ENCODE results near the gene RPL22. TPM values are rescaled to one million over a fixed set of nuclear protein-coding genes. Genes with fewer than 3 reads are reported as not detected.
A peak's percentile ranks its signal among the peaks of the same experiment; 100 is the strongest.

The RPL22 gene
- total and polyA plus RNA-seq, 2 of the 13 experiments (the other 11 are each of a cell fraction or from before 2014, with no cell fraction given), result 214 to 545 TPM

DNA sequence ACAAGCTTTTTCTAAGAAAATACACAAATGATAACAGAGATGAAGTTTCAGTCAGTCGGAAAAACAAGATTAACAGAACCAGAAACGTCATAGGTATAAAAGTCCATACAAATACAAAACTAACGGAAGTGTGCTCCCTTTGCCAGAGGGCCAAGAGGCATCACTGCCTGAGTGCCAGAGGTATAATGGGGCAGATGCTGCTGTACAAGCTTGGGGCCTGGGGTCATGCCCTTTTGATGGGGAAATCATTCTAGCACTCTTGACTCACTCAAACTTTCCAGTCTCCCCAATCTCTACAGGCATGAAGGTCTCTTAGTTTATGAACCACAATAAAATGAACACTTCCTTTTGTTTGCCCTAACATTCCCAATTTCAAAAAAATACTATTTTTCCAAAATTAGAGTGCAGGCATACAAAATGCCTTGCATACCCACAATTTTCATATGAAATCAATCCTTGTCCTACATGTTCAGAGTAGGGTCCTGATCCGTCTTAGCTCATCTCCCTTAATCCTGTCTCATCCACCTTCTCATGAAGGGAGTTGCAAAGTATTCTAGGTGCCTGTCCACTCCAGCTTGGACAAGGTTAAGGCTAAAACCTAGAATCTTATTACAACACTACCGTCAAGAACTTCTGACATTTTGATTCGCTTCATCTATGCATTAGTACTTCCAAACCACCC lies 1.5 kb downstream of the RPL22 start:
- CTCF ChIA-PET (ENCODE audit: low intra/inter-chr PET ratio, low total read pairs), result no interaction called here
- no TSS peak for BruUV-seq (replicated peaks)
- Histone ChIP-seq H4K20me1 (ENCODE audit: insufficient read depth, low read length) (peaks cover 18% of the 10 kb centered on the region), H3K36me3 (replicated peaks in 1 of 2; ENCODE audit: control insufficient read depth in 1 of 2, insufficient read depth in 2 of 2, low read length in 2 of 2) (peaks cover 14 to 39% of the 10 kb centered on the region in 2 experiments), H3K4me1 (ENCODE audit: insufficient read depth, low read length) (peaks cover 51% of the 10 kb centered on the region), H3K9me3 (ENCODE audit: low read length) (no peaks in the 10 kb centered on the region), H3K4me2 (ENCODE audit: low read depth, low read length) (peak overlapping the region; percentile 91), H3K79me2 (ENCODE audit: insufficient read depth, low read length) (peaks cover 54% of the 10 kb centered on the region), H3K27me3 (ENCODE audit: control insufficient read depth in 1 of 2, insufficient read depth in 2 of 2, low read length in 2 of 2) (no peaks in the 10 kb centered on the region), H3K9ac (ENCODE audit: insufficient read depth, low read depth, low read length) (peak overlapping the region; percentile 99), H3K4me3 (replicated peaks in 1 of 3; ENCODE audit: insufficient read depth in 1 of 3, low read depth in 2 of 3, low read length in 3 of 3) (peak overlapping the region; percentile 93 to 97 (median 94)), H3K27ac (ENCODE audit: extremely low read length, insufficient read depth, low read length) (peak overlapping the region; percentile 82), H2AFZ (ENCODE audit: low read length) (no peak overlapping the region)
- WGBS (ENCODE audit: low lambda C conversion rate), result 25% methylated on average over 6 of the region's 6 CpGs
- POLR2A ChIA-PET, result interaction anchor here (0.6 to 2.6 kb wide), 2 partner anchors 13 to 185 kb away, joined by 3 to 6 read pairs; no protein-coding TSS in a partner anchor
- no peak for FAIRE-seq
- TF ChIP-seq RBFOX2 (IDR thresholded peaks at IDR 0.05; ENCODE audit: low read depth, low read length) (0 out of 2 replicates have a peak, but pooled peaks have one; percentile 35), NR2F6 (IDR thresholded peaks at IDR 0.05) (peak; percentile 20; the same call in 1 of the 2 replicates), NR2F6 (CRISPR knock-in tag; IDR thresholded peaks at IDR 0.05) (no peak; the same call in 1 of the 2 replicates), ZNF879 (CRISPR knock-in tag; IDR thresholded peaks at IDR 0.05) (no peak), POLR2A (IDR thresholded peaks at IDR 0.05; ENCODE audit: insufficient read depth in 1 of 2, low read depth in 2 of 2, low read length in 2 of 2) (peak in 1 of 2 experiments; percentile 49; a peak in 1 of 4 replicates), NCOA2 (CRISPR knock-in tag; IDR thresholded peaks at IDR 0.05) (0 out of 2 replicates have a peak, but pooled peaks have one; percentile 10)
- in situ Hi-C loops (cut with HindIII; ENCODE audit: extremely low pct_ligation_motif_present, low pct_unique_long_range_greater_than_20kb) (no loop called here), intact Hi-C loops (cut with micrococcal nuclease; ENCODE audit: unreplicated experiment) (no loop called here)
- DNase-seq (ENCODE audit: low spot score), result no peak
- no peak for ATAC-seq

DNA sequence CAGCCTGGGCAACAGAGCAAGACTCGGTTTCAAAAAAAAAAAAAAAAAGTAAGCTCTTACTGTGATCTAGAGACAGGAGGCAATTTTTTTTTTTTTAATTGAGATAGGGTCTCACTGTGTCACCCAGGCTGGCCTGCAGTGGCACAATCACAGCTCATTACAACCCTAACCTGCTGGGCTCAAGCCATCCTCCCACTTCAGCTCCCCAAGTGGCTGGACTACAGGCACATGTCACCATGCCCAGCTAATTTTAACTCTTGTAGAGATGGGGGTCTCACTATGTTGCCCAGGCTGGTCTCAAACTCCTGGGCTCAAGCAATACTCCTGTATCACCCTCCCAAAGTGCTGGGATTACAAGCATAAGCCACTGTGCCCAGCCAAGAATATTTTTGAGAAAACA lies 7.4 kb downstream of the RPL22 start:
- no peak overlapping the region for H3K4me3 ChIP-seq (replicated peaks in 1 of 3; ENCODE audit: insufficient read depth in 1 of 3, low read depth in 2 of 3, low read length in 3 of 3)
- no peak for DNase-seq (ENCODE audit: low spot score)
- 93% methylated on average over 1 of the region's 1 CpG for WGBS (ENCODE audit: low lambda C conversion rate)
- H2AFZ ChIP-seq (ENCODE audit: low read length), result no peak overlapping the region
- H3K4me1 ChIP-seq (ENCODE audit: insufficient read depth, low read length), result peaks cover 38% of the 10 kb centered on the region
- H3K27me3 ChIP-seq (ENCODE audit: control insufficient read depth in 1 of 2, insufficient read depth in 2 of 2, low read length in 2 of 2), result no peaks in the 10 kb centered on the region
- H3K9ac ChIP-seq (ENCODE audit: insufficient read depth, low read depth, low read length), result no peak overlapping the region
- peaks cover 56% of the 10 kb centered on the region for H3K79me2 ChIP-seq (ENCODE audit: insufficient read depth, low read length)
- no peak overlapping the region for H3K4me2 ChIP-seq (ENCODE audit: low read depth, low read length)
- BruUV-seq (replicated peaks), result no TSS peak
- H4K20me1 ChIP-seq (ENCODE audit: insufficient read depth, low read length), result peaks cover 30% of the 10 kb centered on the region
- POLR2A ChIA-PET, result no interaction called here
- no peak for ATAC-seq
- intact Hi-C loops (cut with micrococcal nuclease; ENCODE audit: unreplicated experiment) (no loop called here), in situ Hi-C loops (cut with HindIII; ENCODE audit: extremely low pct_ligation_motif_present, low pct_unique_long_range_greater_than_20kb) (no loop called here)
- no peak for FAIRE-seq
- H3K36me3 ChIP-seq (replicated peaks in 1 of 2; ENCODE audit: control insufficient read depth in 1 of 2, insufficient read depth in 2 of 2, low read length in 2 of 2), result peaks cover 32 to 78% of the 10 kb centered on the region in 2 experiments
- CTCF ChIA-PET (ENCODE audit: low intra/inter-chr PET ratio, low total read pairs), result no interaction called here
- H3K9me3 ChIP-seq (ENCODE audit: low read length), result no peaks in the 10 kb centered on the region
- no peak overlapping the region for H3K27ac ChIP-seq (ENCODE audit: extremely low read length, insufficient read depth, low read length)
- no peak for TF ChIP-seq GATAD2A (CRISPR knock-in tag; IDR thresholded peaks at IDR 0.05)
- TF ChIP-seq DNMT1 (CRISPR knock-in tag; IDR thresholded peaks at IDR 0.05), result no peak
- no peak for TF ChIP-seq ETV5 (CRISPR knock-in tag; IDR thresholded peaks at IDR 0.05; ENCODE audit: borderline replicate concordance)
- TF ChIP-seq EHMT2 (IDR thresholded peaks at IDR 0.05; ENCODE audit: borderline replicate concordance, low read depth, low read length), result no peak
- TF ChIP-seq POLR2AphosphoS2 (IDR thresholded peaks at IDR 0.05; ENCODE audit: low read depth, low read length), result no peak
- TF ChIP-seq, protein P1, sequence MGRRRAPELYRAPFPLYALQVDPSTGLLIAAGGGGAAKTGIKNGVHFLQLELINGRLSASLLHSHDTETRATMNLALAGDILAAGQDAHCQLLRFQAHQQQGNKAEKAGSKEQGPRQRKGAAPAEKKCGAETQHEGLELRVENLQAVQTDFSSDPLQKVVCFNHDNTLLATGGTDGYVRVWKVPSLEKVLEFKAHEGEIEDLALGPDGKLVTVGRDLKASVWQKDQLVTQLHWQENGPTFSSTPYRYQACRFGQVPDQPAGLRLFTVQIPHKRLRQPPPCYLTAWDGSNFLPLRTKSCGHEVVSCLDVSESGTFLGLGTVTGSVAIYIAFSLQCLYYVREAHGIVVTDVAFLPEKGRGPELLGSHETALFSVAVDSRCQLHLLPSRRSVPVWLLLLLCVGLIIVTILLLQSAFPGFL (CRISPR knock-in tag; IDR thresholded peaks at IDR 0.05), result no peak
- TF ChIP-seq, protein P2, sequence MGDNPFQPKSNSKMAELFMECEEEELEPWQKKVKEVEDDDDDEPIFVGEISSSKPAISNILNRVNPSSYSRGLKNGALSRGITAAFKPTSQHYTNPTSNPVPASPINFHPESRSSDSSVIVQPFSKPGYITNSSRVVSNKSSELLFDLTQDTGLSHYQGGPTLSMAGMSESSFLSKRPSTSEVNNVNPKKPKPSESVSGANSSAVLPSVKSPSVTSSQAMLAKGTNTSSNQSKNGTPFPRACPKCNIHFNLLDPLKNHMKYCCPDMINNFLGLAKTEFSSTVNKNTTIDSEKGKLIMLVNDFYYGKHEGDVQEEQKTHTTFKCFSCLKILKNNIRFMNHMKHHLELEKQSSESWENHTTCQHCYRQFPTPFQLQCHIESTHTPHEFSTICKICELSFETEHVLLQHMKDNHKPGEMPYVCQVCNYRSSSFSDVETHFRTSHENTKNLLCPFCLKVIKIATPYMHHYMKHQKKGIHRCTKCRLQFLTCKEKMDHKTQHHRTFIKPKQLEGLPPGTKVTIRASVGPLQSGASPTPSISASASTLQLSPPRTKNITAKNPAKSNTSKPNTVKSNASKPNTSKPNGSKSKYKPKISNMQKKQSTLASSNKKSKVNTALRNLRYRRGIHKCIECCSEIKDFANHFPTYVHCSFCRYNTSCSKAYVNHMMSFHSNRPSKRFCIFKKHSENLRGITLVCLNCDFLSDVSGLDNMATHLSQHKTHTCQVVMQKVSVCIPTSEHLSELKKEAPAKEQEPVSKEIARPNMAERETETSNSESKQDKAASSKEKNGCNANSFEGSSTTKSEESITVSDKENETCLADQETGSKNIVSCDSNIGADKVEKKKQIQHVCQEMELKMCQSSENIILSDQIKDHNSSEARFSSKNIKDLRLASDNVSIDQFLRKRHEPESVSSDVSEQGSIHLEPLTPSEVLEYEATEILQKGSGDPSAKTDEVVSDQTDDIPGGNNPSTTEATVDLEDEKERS (CRISPR knock-in tag; IDR thresholded peaks at IDR 0.05), result no peak
- no peak for TF ChIP-seq ZNF256 (CRISPR knock-in tag; conservative IDR thresholded peaks at IDR 0.05)
- TF ChIP-seq ZNF841 (CRISPR knock-in tag; IDR thresholded peaks at IDR 0.05; ENCODE audit: borderline replicate concordance), result no peak
